ENCODE measurements around the gene FKBP11.

DNA sequence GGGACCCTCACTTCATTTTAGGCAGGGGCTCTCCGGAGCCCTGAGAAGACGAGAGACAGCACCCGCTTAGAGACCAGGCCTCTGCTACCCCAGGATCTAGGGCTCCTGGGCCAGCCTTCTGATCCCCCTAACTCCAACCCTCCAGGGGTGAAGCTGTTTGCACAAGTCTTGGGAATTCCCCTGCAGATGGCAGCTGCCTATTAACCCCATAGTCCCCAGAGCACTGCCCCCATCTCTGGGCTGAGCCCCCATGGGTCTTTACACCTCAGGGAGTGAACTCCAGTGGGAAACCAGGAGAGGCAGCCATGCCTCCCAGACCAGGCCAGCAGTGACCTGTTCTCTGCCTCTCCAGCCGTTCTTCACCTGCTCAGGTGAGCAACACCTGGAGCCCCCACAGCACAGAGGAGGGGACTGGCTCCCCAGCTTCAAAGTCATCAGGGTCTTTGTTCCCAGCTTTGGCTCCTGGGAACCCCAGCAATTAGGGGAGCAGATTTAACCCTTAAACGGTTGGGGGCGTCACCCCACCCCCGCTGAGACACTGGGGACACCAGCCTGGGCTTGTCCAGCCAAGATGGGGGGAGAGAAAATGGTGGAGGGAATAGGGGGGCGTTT lies 44.0 kb upstream of the FKBP11 start:
- TF ChIP-seq CTCF (IDR thresholded peaks at IDR 0.05; ENCODE audit: low read depth, low read length, poor library complexity, severe bottlenecking): no peak
- TF ChIP-seq EZH2phosphoT487 (IDR thresholded peaks at IDR 0.05; ENCODE audit: borderline replicate concordance, low read length): no peak; the same call in 1 of the 2 replicates

All from DOHH2 (cell line).